ENCODE data around the gene FMR1NB.

The FMR1NB gene

DNA sequence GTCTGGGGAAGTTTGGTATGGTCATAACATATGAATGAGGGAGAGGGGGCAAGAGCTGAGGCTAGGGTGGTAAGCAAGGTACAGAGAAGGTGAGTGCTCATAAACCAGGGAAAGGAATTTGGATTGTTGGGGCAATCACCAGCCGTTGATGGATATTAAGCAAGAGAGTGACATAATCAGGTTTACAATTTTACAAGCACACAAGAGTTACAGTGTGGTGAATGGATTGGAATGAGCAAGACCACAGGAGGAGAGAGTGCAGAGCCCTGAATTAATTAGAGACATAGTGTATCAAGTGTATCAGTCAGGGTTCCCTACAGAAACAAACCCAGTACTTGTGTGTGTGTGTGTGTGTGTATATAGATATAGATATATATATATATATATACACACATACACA, 18.7 kb upstream of the FMR1NB start:
- H3K9ac ChIP-seq (ENCODE audit: low read depth in 1 of 2, low read length in 2 of 2) = no peak overlapping the region
- H3K36me3 ChIP-seq (ENCODE audit: control insufficient read depth in 2 of 2, insufficient read depth in 2 of 2, low read length in 2 of 2) = no peaks in the 10 kb centered on the region
- no peaks in the 10 kb centered on the region for H3K9me3 ChIP-seq (ENCODE audit: control insufficient read depth in 2 of 2, low read length in 2 of 2)
- no peak overlapping the region for H3K4me3 ChIP-seq (ENCODE audit: low read length in 2 of 2)
- H3K27ac ChIP-seq (ENCODE audit: low read depth in 2 of 2, low read length in 2 of 2) = no peak overlapping the region
- no peaks in the 10 kb centered on the region for H3K4me1 ChIP-seq (ENCODE audit: control insufficient read depth in 2 of 2, insufficient read depth in 2 of 2, low read length in 2 of 2)
- H3K27me3 ChIP-seq (ENCODE audit: control insufficient read depth in 2 of 2, insufficient read depth in 2 of 2, low read length in 2 of 2) = no peaks in the 10 kb centered on the region

DNA sequence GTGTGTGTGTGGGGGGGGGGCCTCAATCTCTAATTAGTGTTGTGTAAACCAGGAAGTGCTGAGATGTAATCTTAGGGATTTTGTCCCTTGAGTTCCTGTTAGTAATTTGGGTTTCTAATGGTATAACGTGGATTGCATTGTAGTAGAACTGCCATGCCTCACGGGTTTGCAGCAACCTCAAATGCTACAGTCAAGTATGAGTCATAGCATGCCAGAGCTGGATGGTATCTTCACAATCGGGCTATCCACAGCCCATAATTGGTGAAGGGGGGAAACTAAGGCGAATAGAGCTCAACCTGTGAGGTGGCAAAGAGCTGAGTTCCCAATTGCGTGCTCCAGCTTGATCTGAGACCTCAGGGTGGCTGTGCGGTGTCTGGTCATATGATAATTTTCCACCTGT, 2.2 kb upstream of the FMR1NB start:
- no peak overlapping the region for H3K9ac ChIP-seq (ENCODE audit: low read depth in 1 of 2, low read length in 2 of 2)
- H3K36me3 ChIP-seq (ENCODE audit: control insufficient read depth in 2 of 2, insufficient read depth in 2 of 2, low read length in 2 of 2) = no peaks in the 10 kb centered on the region
- no peak overlapping the region for H3K4me3 ChIP-seq (ENCODE audit: low read length in 2 of 2)
- H3K27ac ChIP-seq (ENCODE audit: low read depth in 2 of 2, low read length in 2 of 2) = no peak overlapping the region
- no peaks in the 10 kb centered on the region for H3K27me3 ChIP-seq (ENCODE audit: control insufficient read depth in 2 of 2, insufficient read depth in 2 of 2, low read length in 2 of 2)
- no peaks in the 10 kb centered on the region for H3K9me3 ChIP-seq (ENCODE audit: control insufficient read depth in 2 of 2, low read length in 2 of 2)
- H3K4me1 ChIP-seq (ENCODE audit: control insufficient read depth in 2 of 2, insufficient read depth in 2 of 2, low read length in 2 of 2) = no peaks in the 10 kb centered on the region

DNA sequence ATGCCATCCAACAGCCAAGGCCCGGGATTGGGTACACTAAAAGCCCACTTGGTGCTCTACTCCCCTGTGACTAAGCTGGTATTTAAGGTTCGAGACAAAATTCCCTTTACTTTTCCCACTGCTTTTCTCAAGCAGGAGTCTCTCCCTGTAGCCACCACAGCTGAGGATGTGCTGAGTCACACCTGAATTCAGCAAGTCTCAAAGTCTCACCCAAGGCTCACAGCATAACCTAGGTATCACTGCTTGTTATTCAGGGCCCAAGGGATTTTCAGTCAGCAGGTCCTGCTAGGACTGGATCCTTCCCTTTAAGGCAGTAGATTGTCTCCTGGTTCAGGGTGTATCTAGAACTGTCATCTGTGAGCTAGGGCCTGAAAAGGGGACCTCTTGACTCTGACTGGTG, 39.2 kb downstream of the FMR1NB start:
- Histone ChIP-seq H3K27ac (ENCODE audit: low read depth in 2 of 2, low read length in 2 of 2) (no peak overlapping the region), H3K4me3 (ENCODE audit: low read length in 2 of 2) (no peak overlapping the region), H3K36me3 (ENCODE audit: control insufficient read depth in 2 of 2, insufficient read depth in 2 of 2, low read length in 2 of 2) (no peaks in the 10 kb centered on the region), H3K9me3 (ENCODE audit: control insufficient read depth in 2 of 2, low read length in 2 of 2) (no peaks in the 10 kb centered on the region), H3K27me3 (ENCODE audit: control insufficient read depth in 2 of 2, insufficient read depth in 2 of 2, low read length in 2 of 2) (no peaks in the 10 kb centered on the region), H3K4me1 (ENCODE audit: control insufficient read depth in 2 of 2, insufficient read depth in 2 of 2, low read length in 2 of 2) (no peaks in the 10 kb centered on the region), H3K9ac (ENCODE audit: low read depth in 1 of 2, low read length in 2 of 2) (no peak overlapping the region)

GRCh38 chrX:148024425-148025148, 43.5 kb downstream of the FMR1NB start:
- Histone ChIP-seq H3K4me1 (ENCODE audit: control insufficient read depth in 2 of 2, insufficient read depth in 2 of 2, low read length in 2 of 2) (no peaks in the 10 kb centered on the region), H3K4me3 (ENCODE audit: low read length in 2 of 2) (no peak overlapping the region), H3K27ac (ENCODE audit: low read depth in 2 of 2, low read length in 2 of 2) (no peak overlapping the region), H3K36me3 (ENCODE audit: control insufficient read depth in 2 of 2, insufficient read depth in 2 of 2, low read length in 2 of 2) (no peaks in the 10 kb centered on the region), H3K27me3 (ENCODE audit: control insufficient read depth in 2 of 2, insufficient read depth in 2 of 2, low read length in 2 of 2) (no peaks in the 10 kb centered on the region), H3K9ac (ENCODE audit: low read depth in 1 of 2, low read length in 2 of 2) (no peak overlapping the region), H3K9me3 (ENCODE audit: control insufficient read depth in 2 of 2, low read length in 2 of 2) (no peaks in the 10 kb centered on the region)

GRCh38 chrX:148035380-148035779, 54.2 kb downstream of the FMR1NB start:
- no peaks in the 10 kb centered on the region for H3K4me1 ChIP-seq (ENCODE audit: control insufficient read depth in 2 of 2, insufficient read depth in 2 of 2, low read length in 2 of 2)
- no peaks in the 10 kb centered on the region for H3K36me3 ChIP-seq (ENCODE audit: control insufficient read depth in 2 of 2, insufficient read depth in 2 of 2, low read length in 2 of 2)
- H3K9ac ChIP-seq (ENCODE audit: low read depth in 1 of 2, low read length in 2 of 2) = no peak overlapping the region
- H3K27ac ChIP-seq (ENCODE audit: low read depth in 2 of 2, low read length in 2 of 2) = no peak overlapping the region
- no peak overlapping the region for H3K4me3 ChIP-seq (ENCODE audit: low read length in 2 of 2)
- no peaks in the 10 kb centered on the region for H3K27me3 ChIP-seq (ENCODE audit: control insufficient read depth in 2 of 2, insufficient read depth in 2 of 2, low read length in 2 of 2)
- no peaks in the 10 kb centered on the region for H3K9me3 ChIP-seq (ENCODE audit: control insufficient read depth in 2 of 2, low read length in 2 of 2)

GRCh38 chrX:148037020-148037419, 55.9 kb downstream of the FMR1NB start:
- Histone ChIP-seq H3K36me3 (ENCODE audit: control insufficient read depth in 2 of 2, insufficient read depth in 2 of 2, low read length in 2 of 2) (no peaks in the 10 kb centered on the region), H3K4me3 (ENCODE audit: low read length in 2 of 2) (no peak overlapping the region), H3K4me1 (ENCODE audit: control insufficient read depth in 2 of 2, insufficient read depth in 2 of 2, low read length in 2 of 2) (no peaks in the 10 kb centered on the region)

DNA sequence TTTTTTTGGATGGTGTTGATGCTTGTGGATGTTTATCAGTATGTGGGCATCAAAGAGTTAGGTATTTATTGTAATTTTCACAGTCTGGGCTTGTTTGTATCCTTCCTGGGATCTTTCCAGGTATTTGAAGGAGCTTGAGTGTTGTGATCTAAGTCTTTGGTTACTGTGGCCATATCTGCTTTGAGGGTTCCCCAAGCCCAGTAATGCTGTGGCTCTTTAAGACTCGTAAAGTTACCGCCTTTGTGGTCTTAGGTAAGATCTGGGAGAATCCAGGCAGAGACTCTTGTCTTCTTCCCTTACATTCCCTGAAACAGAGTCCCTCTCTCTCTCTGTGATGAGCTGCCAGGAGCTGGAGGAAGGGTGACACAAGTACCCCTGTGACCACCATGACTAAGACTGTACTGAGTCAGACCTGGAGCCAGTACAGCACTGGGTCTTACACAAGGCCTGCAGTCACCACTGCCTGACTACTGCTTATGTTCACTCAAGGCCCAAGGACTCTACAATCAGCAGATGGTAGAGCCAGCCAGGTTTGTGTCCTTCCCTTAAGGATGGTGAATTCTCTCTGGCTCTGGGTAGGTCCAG, 62.2 kb downstream of the FMR1NB start:
- no peaks in the 10 kb centered on the region for H3K4me1 ChIP-seq (ENCODE audit: control insufficient read depth in 2 of 2, insufficient read depth in 2 of 2, low read length in 2 of 2)
- H3K4me3 ChIP-seq (ENCODE audit: low read length in 2 of 2) = no peak overlapping the region
- H3K27ac ChIP-seq (ENCODE audit: low read depth in 2 of 2, low read length in 2 of 2) = no peak overlapping the region
- no peak overlapping the region for H3K9ac ChIP-seq (ENCODE audit: low read depth in 1 of 2, low read length in 2 of 2)
- no peaks in the 10 kb centered on the region for H3K9me3 ChIP-seq (ENCODE audit: control insufficient read depth in 2 of 2, low read length in 2 of 2)
- peaks cover 0 to 4% of the 10 kb centered on the region in 2 donors for H3K27me3 ChIP-seq (ENCODE audit: control insufficient read depth in 2 of 2, insufficient read depth in 2 of 2, low read length in 2 of 2)
- no peaks in the 10 kb centered on the region for H3K36me3 ChIP-seq (ENCODE audit: control insufficient read depth in 2 of 2, insufficient read depth in 2 of 2, low read length in 2 of 2)

More at GRCh38 chrX:148037020-148037419, 55.9 kb downstream of the FMR1NB start:
- Histone ChIP-seq H3K27me3 (ENCODE audit: control insufficient read depth in 2 of 2, insufficient read depth in 2 of 2, low read length in 2 of 2) (no peaks in the 10 kb centered on the region), H3K9me3 (ENCODE audit: control insufficient read depth in 2 of 2, low read length in 2 of 2) (no peaks in the 10 kb centered on the region), H3K9ac (ENCODE audit: low read depth in 1 of 2, low read length in 2 of 2) (no peak overlapping the region), H3K27ac (ENCODE audit: low read depth in 2 of 2, low read length in 2 of 2) (no peak overlapping the region)

GRCh38 chrX:148047200-148047599, 66.1 kb downstream of the FMR1NB start:
- Histone ChIP-seq H3K9me3 (ENCODE audit: control insufficient read depth in 2 of 2, low read length in 2 of 2) (no peaks in the 10 kb centered on the region), H3K4me1 (ENCODE audit: control insufficient read depth in 2 of 2, insufficient read depth in 2 of 2, low read length in 2 of 2) (no peaks in the 10 kb centered on the region), H3K27ac (ENCODE audit: low read depth in 2 of 2, low read length in 2 of 2) (no peak overlapping the region), H3K4me3 (ENCODE audit: low read length in 2 of 2) (no peak overlapping the region), H3K27me3 (ENCODE audit: control insufficient read depth in 2 of 2, insufficient read depth in 2 of 2, low read length in 2 of 2) (peaks cover 0 to 4% of the 10 kb centered on the region in 2 donors), H3K36me3 (ENCODE audit: control insufficient read depth in 2 of 2, insufficient read depth in 2 of 2, low read length in 2 of 2) (no peaks in the 10 kb centered on the region), H3K9ac (ENCODE audit: low read depth in 1 of 2, low read length in 2 of 2) (no peak overlapping the region)

DNA sequence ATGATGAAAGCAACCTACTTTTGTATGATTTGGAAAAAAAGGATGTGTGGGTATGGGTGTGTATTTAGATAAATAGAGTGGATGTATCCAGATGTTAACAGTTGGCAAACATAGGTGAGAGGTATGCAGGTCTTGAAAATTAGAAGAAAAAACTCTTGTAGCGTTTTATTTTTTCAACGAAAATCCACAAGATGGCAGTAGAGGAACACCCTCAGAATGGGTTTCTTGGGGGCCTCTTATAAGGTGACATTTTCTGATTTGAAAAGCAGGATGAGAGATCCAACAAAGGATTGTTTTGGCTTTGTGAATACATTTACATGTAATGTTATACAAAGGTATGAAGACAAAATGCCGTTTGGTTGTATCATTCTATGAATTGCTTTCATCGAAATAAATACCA, 68.3 kb downstream of the FMR1NB start:
- Histone ChIP-seq H3K4me3 (ENCODE audit: low read length in 2 of 2) (no peak overlapping the region), H3K27ac (ENCODE audit: low read depth in 2 of 2, low read length in 2 of 2) (no peak overlapping the region), H3K9ac (ENCODE audit: low read depth in 1 of 2, low read length in 2 of 2) (no peak overlapping the region), H3K27me3 (ENCODE audit: control insufficient read depth in 2 of 2, insufficient read depth in 2 of 2, low read length in 2 of 2) (peaks cover 0 to 4% of the 10 kb centered on the region in 2 donors), H3K36me3 (ENCODE audit: control insufficient read depth in 2 of 2, insufficient read depth in 2 of 2, low read length in 2 of 2) (no peaks in the 10 kb centered on the region), H3K9me3 (ENCODE audit: control insufficient read depth in 2 of 2, low read length in 2 of 2) (no peaks in the 10 kb centered on the region), H3K4me1 (ENCODE audit: control insufficient read depth in 2 of 2, insufficient read depth in 2 of 2, low read length in 2 of 2) (no peaks in the 10 kb centered on the region)

GRCh38 chrX:148051973-148052372, 70.8 kb downstream of the FMR1NB start:
- Histone ChIP-seq H3K36me3 (ENCODE audit: control insufficient read depth in 2 of 2, insufficient read depth in 2 of 2, low read length in 2 of 2) (no peaks in the 10 kb centered on the region), H3K9ac (ENCODE audit: low read depth in 1 of 2, low read length in 2 of 2) (no peak overlapping the region), H3K4me1 (ENCODE audit: control insufficient read depth in 2 of 2, insufficient read depth in 2 of 2, low read length in 2 of 2) (no peaks in the 10 kb centered on the region), H3K27ac (ENCODE audit: low read depth in 2 of 2, low read length in 2 of 2) (no peak overlapping the region), H3K9me3 (ENCODE audit: control insufficient read depth in 2 of 2, low read length in 2 of 2) (no peaks in the 10 kb centered on the region), H3K27me3 (ENCODE audit: control insufficient read depth in 2 of 2, insufficient read depth in 2 of 2, low read length in 2 of 2) (peaks cover 0 to 4% of the 10 kb centered on the region in 2 donors), H3K4me3 (ENCODE audit: low read length in 2 of 2) (no peak overlapping the region)

All from mucosa of rectum (tissue), 2 donors.